NCI-H2081 treated with DMSO at 0.1 percent for 48 hours (cell line): Measurements from ENCODE around the gene ATP4B.

Experiments
- DNase-seq: peaks from one replicate; lab custom pipeline; 2025; lab: John Stamatoyannopoulos, UW

Gene ATP4B

DNA sequence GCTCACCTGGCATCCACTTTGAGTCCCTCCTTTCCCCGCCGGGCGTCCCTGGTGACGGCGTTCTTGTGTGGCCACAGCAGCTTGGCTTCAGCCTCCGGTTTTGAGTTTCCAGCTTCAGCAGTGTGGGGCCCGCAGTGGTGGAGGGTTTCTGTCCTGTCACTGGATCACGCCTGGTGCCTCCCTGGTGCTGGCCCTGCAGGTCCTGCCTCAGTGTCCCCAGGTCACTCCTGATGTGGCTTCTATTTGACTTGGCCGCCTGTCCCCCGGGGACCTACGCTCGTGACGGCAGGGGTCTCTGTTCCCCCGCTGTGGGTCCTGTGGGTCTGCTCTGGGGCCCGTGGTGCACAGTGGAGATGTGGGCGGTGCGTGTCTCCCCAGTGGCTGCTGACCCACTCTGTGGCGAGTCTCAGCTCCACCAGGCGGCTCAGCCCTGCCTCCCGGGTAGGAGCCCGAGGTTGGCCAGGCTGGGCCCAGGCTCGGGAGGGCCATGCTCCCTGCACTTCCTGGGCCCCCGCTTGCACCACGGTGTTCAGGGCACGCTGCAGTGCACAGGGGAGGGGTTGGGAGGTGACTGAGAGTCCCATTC lies 1.9 kb downstream of the ATP4B start:
- no peak for DNase-seq

DNA sequence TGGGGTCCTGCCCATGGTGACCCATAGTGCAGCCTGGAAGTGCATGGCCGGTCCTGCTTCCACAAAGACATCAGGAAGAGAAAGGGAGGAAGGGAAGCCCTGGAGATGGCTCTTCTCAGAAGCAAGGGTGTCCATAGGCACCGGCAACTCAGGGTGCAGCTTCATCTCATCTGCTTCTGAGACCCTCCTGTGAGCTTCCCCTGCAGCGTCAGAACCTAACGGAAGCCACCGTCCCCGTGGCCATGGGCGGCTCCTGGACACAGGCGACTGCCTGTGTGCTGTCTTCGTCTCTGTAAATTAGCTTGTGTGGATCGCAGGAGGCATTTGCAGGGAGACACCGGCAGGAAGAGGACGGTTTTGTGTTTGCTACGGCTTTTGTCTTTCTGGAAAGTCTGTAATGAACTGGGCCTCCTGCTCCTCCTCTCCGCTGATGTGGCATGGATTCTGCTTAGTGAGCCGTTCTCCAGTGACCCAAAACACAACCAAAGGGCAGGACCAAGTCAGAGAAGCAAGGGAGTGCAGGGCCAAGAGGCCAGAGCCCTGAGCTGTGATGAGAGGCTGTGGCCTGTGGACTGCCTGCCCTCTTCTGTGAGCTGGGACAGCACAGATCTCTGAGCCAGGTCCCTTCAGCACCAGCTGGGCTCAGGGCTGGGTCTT lies 2.5 kb downstream of the ATP4B start:
- no peak for DNase-seq

DNA sequence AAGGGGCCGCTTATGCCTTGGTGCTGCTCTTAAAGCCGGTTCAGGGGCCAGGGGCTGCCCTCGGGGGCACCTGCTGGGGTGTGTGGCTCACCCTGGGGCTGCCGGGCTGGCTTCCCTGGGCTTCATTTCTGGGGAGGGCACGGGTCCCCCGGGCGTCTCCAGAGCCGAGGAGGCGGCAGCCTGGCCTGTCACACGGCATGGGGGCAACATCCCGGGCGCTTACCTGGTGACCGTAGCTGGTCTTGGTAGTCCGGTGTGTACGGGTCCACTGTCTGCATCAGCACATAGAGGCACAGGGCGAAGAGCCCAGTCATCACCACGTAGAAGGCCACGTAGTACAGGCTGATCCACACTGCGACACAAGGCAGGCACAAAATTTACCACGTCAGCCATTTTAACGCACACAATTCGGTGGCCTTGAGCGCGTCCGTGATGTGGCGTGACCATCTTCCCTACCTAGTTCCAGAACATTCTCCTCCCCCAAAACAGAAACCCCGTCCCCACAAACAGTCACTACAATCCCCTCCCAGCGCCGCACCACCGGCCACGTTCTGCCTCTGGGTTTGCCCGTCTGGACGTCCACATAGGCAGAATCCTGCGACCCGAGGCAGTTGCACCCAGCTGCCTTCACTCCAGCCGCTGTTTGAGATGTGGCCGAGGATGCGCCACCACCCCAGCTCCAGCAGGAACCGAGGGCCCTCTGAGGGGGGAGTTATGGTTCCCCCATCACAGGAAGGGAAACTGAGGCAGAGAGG lies 3.2 kb downstream of the ATP4B start:
- DNase-seq: no peak

- DNase-seq: no peak
Measured at GRCh38 chr13:113654175-113654560, 3.8 kb downstream of the ATP4B start.

DNA sequence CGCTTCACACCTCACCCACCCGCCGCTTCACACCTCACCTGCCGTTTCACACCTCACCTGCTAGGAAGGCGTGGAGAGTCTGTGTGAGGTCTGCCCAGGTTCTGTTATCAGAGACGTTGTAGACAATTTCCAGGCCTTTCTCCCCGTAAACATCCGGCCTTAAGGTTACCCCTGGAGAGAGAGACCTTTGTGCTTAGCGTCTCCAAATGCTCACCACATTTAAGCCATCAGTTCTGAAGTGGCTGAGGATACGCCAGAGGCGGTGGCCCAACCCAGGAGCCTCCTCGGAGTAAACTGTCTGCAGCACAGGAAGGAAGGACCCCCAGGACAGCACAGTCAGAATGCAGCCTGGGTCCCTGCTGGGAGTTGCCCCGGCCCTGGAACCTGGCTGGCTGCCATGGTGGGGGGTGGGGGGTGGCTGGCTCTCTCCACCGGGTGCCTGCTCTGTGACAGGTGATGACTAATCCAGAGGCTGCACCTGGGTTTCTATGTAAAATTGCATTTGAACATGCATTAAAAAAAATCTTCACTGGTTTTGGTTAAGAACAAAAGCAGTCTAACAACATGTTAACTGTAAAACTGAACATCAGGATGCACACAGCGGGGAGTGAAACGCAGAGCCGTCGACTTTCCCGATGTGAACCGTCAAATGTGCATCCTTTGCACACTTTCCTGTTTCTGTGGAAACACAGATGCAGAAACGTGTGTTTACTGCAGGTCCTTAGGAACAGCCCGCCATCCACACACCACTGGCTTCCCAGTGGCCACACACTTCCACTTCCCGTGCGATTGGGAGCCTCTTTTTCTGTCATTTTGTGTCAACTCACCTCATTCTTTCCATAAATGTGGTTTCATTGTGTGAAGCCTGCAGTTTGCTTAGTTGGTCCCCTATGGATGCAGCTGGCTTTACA lies 4.5 kb downstream of the ATP4B start:
- peak; percentile 48 for DNase-seq

GRCh38 chr13:113652404-113653263 lies 5.4 kb downstream of the ATP4B start:
- no peak for DNase-seq

DNA sequence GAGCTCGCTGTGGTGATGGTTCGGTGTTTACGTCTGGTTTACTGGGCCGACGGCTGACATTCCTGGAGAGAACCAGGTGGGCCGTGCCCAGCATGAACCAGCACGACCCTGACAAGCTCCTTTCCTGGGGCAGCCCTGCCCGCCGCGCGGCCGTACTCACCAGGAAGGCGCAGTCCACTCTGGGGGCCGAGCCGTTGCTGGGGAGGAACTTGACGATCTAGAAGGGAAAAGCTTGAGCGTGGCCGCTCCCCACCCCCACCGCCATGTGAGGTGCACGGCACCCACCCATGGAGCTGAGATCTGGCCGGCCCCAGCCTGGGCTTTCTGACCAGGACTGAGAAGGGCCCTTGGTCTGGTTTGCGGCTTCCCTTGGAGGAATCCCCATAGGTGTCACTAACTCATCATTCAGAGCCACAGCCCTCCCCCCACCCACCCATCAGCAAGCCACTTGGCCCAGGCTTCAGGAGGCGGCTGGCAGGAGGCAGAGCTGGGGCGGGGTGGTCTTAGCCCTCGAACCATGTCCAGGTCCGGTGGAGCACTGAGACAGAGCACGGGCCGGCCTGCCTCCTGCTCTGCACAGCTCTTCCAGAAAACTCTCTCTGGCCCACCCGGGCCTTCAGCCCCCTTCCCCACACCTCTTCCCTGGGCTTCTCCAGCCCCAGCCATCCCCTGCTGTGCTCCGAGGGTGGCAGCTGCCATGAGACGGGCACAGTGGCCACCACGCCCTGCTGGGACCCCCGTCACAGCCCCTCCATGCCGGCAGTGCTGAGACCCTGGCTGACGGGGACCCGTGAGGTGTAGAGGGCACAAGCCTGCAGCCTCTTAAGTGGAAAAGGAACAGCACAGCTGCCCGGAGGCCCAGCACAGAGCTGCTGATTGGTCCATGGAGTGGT lies 6.2 kb downstream of the ATP4B start:
- DNase-seq: no peak

DNA sequence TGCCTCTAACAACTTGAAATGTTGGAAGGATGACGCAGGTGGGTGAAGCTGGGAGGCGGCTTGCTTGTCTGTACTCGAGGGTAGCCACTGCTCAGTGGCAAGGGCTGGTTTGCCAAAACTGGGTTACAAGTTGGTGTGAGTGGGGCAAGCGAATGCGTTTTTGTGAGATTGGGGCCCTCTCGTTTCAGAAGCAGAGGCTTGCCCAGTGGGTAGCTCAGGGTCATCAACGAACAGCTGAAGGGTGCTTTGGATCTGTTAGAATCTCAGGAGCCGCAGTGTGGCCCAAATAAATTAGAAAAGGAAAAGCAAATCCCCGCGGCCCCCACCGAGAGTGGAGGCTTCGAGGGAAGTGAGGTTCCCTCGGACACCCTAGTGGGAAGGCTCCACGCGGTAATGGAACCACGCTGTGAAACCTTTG lies 7.3 kb downstream of the ATP4B start:
- DNase-seq: no peak

DNA sequence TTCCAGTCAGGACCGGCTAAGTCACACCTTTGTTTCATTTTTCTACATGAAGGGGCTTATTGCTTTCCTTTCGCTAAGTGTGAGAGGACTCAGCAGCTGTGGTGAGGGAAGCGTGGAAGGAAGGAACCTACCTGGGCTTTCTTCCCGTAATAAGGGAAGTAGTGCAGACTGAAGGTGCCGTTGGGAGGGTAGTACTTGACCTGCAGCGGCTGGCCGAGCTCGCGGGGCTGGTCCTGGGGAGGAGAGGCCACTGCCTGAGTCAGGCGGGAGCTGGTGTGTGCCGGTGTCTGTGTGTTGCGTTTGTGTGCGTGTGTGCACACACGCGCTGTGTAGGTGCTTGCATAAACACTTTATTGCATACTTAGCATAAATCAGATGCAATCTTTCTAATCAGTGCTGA lies 7.7 kb downstream of the ATP4B start:
- no peak for DNase-seq

GRCh38 chr13:113649212-113649611 lies 8.8 kb downstream of the ATP4B start:
- DNase-seq: no peak

DNA sequence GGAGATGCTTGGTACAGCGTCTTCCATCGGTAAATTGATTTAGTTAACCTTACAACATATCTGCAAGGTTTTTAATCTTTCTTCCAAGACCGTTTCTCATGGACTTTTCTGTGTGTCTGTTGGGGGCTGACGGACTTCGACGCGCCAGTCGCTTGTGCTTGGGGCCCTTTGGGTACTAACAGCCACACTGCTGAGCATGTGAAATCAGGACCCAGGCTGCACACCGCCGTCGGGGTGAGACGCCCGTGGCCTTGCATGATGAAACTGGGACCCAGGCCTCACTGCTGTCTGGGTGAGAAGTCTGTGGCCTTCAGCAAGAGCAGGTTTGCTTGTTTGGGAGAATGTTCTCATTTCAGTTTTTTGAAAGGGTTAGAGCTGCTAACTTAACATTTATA lies 9.8 kb downstream of the ATP4B start:
- DNase-seq: no peak

DNA sequence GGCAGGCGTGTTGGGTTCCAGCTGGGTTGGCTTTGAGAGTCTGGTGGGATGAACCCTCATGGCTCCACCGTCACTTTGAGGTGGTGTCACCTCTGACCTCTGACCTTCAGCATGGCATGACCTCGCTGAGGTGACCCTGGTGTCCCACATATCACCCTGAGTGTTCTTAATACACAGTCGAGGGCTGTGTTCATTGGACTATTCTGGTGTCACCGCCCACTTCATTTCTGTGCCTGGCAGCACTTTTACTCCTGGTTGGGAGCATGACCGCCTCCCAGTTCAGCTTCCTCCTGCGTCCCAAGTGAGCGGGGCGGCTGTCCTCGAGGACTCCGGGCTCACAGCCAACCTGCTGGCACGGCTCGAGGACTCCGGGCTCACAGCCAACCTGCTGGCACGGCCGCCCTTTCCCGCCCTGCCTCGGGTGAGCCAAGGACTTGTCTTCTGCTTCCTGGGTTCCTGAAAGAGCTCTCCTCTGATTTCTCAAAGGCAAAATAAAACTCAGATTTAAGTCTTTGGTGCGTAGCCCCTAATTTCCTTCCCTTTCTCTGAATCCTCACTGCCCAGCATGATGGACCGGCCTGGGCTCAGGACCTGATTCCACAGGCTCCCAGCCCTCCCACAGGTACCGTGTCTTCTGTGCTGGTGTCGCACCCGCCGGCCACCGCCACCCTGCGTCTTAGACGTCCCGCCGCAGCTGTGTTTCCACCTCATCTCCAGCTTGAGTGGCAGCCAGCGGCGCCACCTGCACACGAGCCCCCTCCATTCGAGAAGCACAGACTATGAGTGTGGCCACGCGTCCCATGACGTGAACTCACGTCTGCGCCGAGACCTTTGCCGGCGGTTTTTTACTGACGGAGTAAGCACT lies 10.4 kb downstream of the ATP4B start:
- peak; percentile 69 for DNase-seq

- no peak for DNase-seq
Measured at GRCh38 chr13:113646921-113647340, 11.1 kb downstream of the ATP4B start.

- no peak for DNase-seq
Measured at GRCh38 chr13:113646376-113646775, 11.6 kb downstream of the ATP4B start.

- DNase-seq: no peak
Measured at GRCh38 chr13:113645329-113645728, 12.7 kb downstream of the ATP4B start.

DNA sequence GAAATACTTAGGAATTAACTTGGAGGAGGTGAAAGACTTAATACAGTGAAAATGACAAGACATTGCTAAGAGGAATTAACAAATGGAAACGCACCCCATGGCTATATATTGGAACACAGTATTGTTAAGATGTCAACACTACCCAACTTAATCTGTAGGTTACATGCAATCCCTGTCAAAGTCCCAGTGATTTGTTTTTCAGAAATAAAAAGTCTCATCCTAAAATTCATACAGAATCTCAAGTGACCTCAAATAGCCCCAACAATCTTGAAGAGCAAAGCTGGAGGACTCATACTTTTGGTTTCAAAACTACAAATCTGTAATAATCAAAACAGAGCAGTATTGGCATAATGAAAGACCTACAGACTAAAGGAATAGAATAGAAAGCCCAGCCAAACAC lies 13.2 kb downstream of the ATP4B start:
- no peak for DNase-seq

DNA sequence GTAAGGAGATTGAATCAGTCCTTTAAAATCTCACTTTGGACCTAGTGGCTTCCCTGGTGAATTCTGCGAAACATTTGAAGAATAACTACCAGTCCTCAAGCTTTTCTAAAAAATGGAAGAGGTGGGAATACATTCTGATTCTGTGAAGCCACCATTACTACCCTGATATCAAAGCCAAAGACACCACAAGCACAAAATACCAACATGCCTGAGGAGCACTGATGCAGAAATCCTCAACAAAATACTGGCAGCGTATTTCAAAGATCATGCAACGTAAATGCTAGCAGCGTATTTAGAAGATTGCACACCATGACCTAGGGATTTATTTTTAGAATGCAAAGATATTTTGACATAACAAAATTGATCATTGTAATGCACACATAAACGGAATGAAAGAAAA lies 14.4 kb downstream of the ATP4B start:
- DNase-seq: no peak

DNA sequence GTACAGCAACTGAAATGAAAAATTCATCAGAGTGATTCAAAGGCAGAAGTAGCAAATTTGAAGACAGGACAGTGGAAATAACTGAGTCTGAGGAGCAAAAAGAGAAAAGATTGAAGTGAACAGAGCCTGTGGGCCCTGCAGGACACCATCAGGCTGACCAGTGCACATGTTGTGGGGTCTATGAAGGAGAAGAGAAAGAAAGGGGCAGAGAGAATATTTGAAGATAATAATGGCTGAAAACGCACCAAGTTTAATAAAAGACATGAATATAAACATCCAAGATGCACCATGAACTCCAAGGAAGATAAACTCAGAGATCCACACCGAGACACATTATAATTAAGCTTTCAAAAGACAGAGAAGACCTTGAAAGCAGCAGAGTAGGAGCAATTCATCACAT lies 15.4 kb downstream of the ATP4B start:
- DNase-seq: no peak

GRCh38 chr13:113641426-113641825 lies 16.6 kb downstream of the ATP4B start:
- no peak for DNase-seq
